Inflammatory macrophage treated with lipopolysaccharide for 1 hour (primary cell): ENCODE data around the gene ESYT3.
"Not testable (repeated sequence)": the region's sequence is repeated elsewhere in the genome, so short reads cannot be mapped to it uniquely, and the experiment has no call there.

Source experiments
- DNase-seq, 2 donors: peaks; one replicate each; pipeline ENCODE4 v3.0.0-alpha.2; 2020 to 2022

ESYT3 gene

DNA sequence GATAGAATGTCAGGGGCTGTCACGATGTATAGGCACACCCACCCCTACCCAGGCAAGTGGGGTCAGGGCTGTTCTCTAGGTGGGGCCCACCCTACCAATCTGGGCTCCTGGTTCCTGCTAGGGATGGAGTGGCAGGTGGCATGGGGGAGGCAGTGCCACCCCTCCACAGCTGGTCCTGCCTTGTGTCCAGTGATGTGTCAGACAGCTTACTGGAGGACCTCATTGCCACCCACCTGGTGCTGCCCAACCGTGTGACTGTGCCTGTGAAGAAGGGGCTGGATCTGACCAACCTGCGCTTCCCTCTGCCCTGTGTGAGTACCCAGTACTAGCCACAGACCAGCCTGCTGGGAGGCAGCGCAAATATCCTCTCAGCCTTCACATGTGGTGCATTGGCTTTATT, 27.5 kb downstream of the ESYT3 start:
- no peak for DNase-seq

DNA sequence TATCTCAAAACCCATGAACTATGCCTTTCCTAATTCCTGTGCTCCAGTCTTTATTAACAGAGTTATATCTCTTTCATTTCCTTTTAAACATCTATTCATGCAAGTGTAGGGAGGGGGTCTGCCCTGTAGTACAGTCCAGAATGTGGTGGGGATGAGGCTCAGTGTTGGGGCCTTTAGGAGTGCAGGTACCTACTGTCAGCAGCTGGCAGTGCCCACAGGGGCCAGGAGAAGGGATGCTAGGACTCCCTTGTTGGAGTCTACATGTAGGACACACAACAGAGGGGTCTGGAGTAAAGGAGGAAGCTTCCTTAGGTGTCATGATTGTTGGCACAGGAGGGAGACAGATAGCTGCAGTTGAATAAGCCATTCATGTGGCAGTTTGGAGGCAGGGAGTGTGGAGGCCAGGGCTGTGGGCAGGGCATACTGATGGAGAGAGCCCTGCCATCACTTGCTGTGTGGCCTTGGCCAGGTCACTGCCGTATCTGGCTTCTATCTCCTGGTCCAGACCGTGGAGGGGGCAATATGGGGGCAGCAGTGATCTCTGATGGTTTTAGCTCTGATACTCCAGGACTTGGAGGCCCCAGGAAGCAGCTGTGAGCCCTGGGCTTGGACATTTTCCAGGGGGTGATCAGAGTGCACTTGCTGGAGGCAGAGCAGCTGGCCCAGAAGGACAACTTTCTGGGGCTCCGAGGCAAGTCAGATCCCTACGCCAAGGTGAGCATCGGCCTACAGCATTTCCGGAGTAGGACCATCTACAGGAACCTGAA, 29.5 kb downstream of the ESYT3 start:
- no peak for DNase-seq

DNA sequence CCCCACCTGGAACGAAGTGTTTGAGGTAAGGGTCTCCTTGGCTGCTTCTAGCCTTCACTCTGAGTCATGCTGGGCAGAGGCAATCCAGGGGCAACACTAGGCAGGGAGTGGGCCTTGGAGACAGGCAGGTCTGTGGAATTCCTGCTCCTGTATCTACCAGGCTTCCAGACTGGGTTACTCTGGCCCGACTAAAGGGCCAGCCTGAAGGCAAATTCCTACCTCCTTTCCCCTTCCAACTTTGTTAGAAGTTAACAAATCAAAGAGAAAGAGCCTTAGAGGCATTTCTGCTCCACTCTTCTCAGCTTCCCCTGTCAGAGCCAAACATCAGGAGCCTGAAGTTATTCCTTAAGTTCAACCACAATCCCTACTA, 30.1 kb downstream of the ESYT3 start:
- no peak for DNase-seq

DNA sequence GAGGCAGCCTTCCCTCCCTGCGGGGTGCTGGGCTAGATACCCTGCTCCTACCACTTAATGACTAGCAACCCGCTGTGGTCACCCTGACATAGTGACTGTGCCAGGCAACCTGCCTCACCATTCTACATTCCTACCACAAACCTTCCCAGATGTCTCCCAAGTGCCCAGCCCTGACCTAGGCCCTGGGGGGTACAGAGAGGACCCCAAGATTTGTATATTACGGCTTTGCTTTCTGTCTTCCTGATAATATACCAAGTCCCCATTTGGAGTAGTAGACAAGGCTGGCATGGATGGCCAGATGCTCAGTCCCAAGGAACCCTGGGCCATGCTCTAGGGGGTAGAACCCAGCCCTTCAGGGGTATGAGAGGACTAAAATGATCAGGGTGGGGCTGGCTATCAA, 31.0 kb downstream of the ESYT3 start:
- no peak for DNase-seq

DNA sequence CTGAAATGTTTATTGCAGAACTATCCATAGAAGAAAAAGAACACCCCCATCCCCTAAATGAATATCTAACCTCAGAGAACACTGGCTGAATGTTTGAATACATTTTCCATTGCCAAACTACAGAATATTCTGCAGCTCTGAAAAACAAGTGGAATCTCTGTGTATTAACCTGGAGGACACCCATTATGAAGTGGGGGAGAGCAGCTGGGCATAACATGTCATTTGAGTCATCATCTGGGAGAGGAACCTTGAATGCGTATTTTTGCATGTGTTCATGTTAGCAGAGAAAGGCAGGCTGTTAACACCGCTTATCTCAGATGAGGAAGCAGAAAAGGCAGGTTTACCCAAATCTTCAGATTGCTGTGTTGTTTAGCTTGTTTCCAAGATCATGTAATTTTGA, 31.5 kb downstream of the ESYT3 start:
- DNase-seq = no peak

DNA sequence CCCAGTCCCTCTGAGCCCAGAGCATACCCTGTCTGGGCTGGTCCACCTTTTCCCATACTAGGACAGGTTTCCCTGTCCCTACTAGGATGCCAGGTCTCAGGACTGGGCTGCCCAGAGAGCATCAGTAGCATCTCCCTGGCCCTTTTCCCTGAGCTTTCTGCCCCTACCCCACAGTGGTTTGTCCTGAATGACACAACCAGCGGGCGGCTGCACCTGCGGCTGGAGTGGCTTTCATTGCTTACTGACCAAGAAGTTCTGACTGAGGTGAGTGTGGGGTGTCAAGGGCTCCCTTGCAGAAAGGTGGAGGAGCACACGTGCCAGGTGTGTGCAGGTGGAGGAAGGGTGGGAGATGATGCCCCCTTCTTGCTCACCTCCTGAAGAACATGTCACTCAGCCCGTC, 33.5 kb downstream of the ESYT3 start:
- DNase-seq = no peak

DNA sequence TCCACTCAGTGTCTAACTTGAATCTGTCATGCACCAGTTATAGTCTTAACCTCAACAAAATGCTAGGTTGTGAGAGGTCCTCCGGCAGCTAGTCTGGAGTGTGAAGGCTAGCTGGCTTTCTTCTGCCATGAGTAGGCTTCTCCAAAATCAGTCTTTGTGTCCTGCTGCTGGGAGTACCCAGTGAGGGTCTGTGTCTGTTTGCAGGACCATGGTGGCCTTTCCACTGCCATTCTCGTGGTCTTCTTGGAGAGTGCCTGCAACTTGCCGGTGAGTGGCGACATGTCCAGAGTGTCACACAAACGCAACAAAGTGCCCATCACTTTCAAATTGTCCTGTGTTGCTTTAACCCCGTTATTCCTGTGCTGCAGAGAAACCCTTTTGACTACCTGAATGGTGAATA, 34.0 kb downstream of the ESYT3 start:
- DNase-seq = no peak

DNA sequence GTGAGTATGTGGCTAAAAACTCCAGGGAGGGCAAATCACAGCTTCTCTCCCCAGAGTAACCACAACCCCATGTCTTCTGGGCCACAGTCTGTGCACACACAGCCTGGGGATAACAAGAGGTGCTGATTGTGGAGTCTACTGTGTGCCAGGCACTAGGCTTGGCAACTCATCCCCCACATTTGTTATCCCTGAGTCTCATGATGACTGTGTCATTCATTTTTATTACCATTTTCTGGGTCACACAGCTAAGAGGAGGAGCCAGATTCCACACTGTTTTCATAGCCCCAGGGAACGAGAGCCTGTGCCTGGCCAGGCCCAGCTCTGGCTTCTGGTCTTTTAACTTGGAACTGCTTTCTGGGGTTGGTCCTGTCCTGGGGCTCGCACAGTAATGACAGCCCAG, 34.5 kb downstream of the ESYT3 start:
- DNase-seq = no peak

DNA sequence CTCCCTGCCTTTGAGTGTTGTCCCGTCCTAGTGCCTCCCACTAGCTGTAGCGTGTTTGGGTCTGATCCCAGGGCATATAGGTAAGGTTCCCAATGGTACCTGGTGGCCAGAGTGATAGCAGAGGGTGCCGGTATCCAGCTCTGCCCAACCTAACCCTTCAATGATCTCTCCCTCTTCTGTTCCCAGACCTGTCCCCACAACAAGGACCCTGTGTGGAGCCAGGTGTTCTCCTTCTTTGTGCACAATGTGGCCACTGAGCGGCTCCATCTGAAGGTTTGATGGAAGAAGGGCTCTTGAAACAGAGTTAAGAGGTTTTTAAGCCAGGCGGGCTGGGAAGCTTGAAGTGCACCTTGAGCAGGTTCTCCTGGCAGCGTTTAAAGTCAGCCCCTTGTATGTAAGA, 35.5 kb downstream of the ESYT3 start:
- no peak for DNase-seq

DNA sequence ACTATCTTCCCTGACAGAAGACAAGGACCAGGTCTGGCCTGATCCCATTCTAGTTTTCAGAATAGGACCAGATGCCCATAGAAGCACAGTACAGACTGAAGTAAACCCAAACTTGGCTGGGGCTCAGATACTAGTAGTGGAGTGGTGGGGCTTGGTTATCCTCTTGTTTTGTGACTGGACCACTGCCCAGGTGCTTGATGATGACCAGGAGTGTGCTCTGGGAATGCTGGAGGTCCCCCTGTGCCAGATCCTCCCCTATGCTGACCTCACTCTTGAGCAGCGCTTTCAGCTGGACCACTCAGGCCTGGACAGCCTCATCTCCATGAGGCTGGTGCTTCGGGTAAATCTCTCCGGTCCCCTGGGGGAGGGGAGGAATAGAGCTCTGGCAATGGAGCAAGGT, 36.3 kb downstream of the ESYT3 start:
- DNase-seq = no peak

DNA sequence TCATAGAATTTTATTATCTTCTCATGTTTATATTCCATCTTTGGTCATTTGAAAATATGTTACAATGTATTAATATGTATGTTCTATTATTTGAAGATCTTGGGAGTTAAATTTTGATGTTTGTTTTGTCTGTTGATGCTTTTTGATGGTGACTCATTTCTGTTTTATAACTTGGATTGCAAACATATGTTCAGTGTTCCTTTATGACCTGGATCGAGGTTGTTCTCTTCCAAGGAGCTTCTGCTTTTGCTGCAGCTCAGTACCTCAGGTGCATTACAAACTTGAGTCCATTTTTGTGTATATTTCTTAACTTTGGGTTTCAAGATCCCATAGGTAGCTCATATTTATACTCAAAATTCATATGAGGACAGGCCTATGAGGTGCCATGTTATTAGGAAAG, 37.1 kb downstream of the ESYT3 start:
- no peak for DNase-seq

DNA sequence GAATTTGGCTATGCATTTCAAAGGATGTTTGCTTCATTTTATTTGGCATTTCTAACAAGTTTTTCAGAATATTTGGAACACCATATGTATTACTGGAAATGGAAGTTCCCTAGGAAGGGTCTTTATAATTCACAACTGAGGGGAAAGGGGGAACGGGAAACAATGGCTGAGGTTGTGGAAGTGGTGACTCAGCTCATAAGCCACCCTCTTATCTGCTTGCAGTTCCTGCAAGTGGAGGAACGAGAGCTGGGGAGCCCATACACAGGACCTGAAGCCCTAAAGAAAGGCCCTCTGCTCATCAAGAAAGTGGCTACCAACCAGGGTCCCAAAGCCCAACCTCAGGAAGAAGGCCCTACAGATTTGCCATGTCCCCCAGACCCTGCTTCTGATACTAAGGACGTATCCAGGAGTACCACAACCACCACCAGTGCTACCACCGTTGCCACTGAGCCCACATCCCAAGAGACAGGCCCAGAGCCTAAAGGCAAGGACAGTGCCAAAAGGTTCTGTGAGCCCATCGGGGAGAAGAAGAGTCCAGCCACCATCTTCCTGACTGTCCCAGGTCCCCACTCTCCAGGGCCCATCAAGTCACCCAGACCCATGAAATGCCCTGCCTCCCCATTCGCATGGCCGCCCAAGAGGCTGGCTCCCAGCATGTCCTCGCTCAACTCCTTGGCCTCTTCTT, 37.9 kb downstream of the ESYT3 start:
- DNase-seq = no peak

DNA sequence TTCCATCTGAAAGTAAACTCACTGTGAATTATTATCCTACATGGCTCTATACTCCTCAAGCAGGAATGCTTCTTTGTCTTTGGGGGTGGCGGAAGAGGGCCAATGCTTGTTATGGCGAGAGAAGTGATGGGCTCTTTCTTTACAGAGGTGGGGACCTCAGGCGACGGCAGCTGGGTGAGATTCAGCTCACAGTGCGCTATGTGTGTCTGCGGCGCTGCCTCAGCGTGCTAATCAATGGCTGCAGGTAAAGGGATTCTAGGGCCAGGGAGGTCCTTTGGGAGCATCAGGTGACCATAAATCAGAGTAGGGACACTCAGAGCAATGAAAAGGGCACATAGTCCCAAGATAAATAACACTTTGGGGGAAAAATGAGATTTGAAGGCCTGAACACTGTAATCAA, 39.0 kb downstream of the ESYT3 start:
- DNase-seq = no peak

DNA sequence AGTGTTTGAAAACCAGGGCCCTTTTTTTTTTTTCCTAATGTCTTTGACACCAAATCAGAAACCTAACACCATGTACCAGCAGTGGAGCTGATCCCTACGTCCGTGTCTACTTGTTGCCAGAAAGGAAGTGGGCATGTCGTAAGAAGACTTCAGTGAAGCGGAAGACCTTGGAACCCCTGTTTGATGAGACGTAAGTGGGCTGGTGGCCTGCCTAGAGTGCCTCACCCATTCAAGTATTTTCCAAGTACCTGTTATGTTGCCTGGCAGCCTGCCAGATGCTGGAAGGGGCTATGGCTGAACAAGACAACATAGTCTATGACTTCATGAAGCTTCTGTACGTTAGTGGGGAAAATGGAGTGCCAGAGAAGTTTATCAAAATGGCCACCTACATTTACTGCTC, 39.7 kb downstream of the ESYT3 start:
- no peak for DNase-seq

DNA sequence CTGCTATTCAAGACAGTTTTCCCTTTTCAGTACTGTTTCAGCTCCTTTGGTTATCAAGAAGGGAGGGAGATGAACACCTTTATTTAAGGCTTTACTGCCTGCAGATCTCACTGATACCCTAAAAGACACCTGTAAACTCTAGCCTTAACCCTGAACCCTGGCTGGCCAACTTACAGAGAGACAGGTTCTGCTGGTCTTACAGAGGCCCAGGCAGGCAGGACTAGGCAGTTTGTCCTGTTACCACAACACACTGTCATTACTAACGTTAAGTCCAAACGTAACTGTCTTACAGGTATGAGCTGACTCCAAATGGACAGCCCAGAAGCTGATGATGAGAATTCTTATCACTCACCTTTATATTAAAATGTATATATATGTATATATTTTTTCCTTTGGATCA, 42.1 kb downstream of the ESYT3 start:
- no peak for DNase-seq

DNA sequence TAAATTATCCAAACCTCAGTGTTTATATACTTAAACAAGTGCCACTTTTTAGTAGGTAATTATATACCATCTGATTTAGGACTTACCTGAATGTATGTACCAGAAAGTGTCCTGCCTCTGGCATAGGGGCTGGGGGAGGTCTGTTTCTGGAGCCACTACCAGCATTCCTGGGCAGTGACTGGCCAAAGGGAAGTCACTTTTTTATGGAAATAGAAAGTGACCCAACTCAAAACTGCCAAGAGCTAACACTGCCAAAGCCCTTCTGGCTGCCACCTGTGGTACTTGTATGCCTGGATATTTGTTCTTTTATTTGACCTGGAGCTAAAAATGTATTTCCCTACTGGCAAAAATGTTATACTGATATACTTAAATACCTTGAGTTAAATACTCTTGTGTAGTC, 42.7 kb downstream of the ESYT3 start:
- no peak for DNase-seq

DNA sequence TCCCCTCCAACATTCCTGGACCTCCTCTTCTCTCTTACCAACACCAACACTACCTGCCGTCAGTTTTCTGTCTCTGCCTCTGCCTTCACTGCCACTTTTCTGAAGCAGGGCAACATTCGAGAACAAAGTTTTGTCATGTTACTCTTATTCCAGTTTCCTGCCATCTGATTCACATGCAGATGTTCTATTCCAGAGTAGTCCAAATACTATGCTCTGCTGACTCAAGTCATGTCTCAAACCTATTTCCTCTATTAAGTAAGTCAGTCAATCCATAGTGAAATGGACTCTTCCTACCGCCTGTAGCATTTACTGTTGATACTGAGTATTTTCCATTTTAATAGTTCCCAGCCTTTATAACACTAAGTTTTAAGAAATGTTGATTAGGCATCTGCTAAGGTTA, 43.4 kb downstream of the ESYT3 start:
- DNase-seq = no peak

DNA sequence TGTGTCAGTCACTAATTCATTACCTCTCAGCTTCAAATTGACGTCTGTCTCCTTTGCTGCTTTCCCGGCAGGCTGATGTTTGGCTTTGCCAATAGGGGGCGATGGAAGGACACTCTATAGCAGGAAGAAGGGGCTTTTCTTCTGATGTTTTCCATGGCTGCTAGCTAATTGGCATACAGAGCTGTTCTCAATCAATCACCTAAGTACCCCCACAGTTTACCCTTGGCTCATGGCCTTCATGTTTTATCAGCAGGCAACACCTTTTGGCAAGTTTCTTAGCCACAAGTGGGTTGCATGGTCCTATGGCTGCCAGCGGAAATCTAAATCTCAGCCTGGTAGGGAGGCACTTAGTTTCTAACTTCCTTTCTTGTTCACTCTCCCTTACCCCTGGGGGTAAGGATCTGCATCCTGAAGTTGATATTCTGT, 45.0 kb downstream of the ESYT3 start:
- DNase-seq = peak; percentile 16 to 68

DNA sequence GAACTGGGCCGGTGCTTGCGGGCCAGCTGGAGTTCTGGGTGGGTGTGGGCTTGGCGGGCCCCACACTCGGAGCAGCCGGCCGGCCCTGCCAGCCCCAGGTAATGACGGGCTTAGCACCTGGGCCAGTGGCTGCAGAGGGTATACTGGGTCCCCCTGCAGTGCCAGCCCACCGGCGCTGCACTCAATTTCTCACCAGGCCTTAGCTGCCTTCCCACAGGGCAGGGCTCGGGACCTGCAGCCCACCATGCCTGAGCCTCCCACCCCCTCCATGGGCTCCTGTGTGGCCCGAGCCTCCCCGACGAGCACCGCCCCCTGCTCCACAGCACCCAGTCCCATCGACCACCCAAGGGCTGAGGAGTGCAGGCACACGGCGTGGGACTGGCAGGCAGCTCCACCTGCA, 50.3 kb downstream of the ESYT3 start:
- not testable (repeated sequence) for DNase-seq

DNA sequence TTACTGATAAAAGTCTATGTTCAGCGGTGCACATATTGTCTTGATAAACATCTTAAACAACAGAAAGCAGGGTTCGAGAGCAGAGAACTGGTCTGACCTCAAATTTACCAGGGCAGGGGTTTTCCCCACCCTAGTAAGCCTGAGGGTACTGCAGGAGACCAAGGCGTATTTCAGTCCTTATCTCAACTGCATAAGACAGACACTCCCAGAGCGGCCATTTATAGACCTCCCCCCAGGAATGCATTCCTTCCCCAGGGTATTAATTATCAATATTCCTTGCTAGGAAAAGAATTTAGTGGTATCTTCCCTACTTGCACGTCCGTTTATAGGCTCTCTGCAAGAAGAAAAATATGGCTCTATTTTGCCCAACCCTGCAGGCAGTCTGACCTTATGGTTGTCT, 52.2 kb downstream of the ESYT3 start:
- DNase-seq = not testable (repeated sequence)

DNA sequence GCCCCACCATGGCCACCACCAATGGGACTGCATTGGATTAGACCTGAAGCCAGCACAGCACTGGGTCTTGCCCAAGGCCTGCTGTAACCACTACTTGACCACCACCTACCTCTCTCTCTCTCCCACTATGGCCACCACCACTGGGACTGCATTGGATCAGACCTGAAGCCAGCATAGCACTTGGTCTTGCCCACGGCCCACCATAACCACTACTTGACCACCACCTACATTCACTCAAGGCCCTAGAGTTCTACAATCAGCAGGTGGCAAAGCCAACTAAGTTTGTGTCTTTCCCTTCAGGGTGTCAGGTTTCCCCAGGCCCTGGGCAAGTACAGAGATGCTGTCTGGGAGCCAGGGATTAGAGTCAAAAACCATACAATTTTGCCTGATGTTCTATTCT, 57.6 kb downstream of the ESYT3 start:
- DNase-seq = no peak

DNA sequence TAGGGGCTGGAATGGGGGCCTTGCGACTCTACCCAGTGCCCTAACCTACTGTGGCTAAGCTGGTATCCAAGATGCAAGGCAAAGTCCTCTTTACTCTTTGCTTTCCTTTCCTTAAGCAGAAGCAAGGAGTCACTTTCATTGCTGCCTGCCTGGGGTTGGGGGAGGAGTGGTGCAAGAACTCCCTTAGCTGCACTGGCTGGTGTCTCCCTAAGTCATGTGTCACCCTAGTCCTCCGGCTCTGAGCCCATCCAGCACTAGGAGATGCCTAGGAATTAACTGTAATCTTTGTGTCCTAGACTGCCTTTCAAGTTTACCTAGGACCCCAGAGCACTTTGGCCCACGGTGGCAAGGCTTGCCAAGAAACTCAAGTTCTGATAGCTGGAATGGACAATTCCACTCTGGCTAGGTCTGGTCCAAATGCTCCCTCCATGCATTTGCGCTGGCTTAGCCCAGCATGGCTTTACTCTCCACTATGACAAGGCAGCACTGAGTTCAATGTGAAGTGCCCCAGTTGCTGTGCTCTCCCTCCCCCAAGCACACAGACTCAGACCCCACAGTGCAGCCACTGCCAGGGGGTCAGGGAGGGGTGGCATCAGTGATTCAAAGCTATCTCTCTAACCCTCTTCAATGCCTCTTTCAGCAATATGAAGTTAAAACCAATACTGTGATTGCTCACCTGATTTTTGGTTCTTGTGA, 58.7 kb downstream of the ESYT3 start:
- peak in 1 of 2 donors; percentile 7 for DNase-seq

DNA sequence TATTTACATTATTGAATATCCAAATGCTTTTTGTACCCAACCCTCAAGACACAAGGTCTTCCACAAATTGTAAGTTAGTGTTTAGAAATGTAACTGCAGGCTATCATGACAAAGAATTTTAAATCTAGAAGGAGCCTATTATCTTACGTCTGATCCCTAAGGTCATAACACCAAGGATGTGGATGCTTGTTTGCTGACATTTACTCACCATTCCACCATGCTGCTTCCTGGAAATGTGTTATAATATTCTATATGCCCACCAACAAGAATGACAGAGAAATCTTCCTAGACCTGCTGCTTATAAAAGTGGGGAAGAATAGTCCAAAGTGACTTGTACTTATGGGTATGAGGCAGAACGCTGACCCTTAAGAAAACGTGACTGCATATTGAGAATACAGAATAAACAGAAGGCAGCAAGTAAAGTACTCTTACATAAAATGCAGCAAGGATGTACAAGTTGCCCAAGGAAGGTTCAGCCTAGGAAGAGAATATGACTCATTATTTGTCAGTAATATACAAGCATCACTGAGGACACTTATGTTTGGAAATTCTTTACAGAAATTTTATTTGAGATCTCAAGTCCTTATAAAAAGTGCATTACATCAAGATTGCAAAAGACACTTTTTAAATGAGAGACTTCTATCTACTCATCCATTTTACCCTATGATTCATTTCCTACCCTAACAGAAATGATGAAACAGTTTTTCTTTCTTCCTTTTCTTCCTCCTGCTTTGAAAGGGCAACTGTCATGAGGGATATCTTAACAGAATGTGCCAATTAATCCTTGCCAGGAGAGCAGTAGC, 59.6 kb downstream of the ESYT3 start:
- peak; percentile 57 to 66 for DNase-seq

DNA sequence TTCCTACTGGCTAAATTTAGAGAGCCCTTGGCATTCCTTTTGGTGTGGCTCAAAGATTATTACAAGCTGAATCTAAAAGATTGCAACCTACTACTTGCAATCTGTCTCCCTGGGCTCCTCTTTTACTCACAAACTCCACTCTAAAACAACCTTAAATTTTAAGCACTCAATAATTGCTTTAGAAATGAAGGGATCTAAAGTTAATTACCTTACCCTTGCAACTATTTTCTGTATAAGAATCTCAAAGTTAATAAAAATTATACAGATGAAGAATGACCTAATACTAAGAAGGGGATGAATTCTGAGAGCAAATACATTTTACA, 60.2 kb downstream of the ESYT3 start:
- no peak for DNase-seq
